Measurements from ENCODE around the gene HRH4. TPM values are rescaled to one million over a fixed set of nuclear protein-coding genes. Genes with fewer than 3 reads are reported as not detected.
A peak's percentile ranks its signal among the peaks of the same experiment; 100 is the strongest.

Gene HRH4
- total and polyA plus RNA-seq, 2 donors (not counting 3 experiments of a cell fraction or from before 2014, with no cell fraction given), result 0.03 TPM; not detected in 1

DNA sequence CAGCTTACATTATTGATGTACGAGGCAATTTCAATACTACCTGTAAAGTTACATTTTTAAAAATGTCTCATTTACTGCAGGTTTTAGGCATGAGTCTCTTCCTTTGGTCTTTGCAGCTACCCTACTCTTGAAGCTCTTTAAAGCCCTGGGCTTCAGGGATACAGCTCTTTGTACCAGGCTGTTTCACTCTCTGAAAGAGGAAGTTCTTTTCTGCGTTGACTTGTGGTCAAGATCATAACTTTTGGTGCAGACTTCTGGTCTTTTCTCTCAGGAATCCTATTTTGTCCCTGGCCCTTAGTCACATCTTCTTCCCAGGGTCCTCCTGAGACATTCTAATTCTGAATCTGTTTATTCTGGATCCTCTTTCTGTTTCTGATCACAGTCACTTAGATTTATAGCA lies 16.6 kb upstream of the HRH4 start:
- Histone ChIP-seq H3K27me3 (ENCODE audit: control insufficient read depth in 2 of 2, insufficient read depth in 2 of 2, low read length in 2 of 2) (no peaks in the 10 kb centered on the region), H3K9ac (replicated peaks; ENCODE audit: extremely low read depth, insufficient read depth, low read length) (no peak overlapping the region), H3K36me3 (ENCODE audit: control insufficient read depth in 2 of 2, extremely low read depth in 1 of 2, insufficient read depth in 2 of 2, low read length in 2 of 2) (peaks cover 4 to 7% of the 10 kb centered on the region in 2 experiments), H3K27ac (ENCODE audit: insufficient read depth, low read depth, low read length) (no peak overlapping the region), H2AFZ (ENCODE audit: low read depth, low read length) (no peak overlapping the region), H3K4me3 (replicated peaks in 1 of 3; ENCODE audit: insufficient read depth in 1 of 3, low read depth in 1 of 3, low read length in 3 of 3) (no peak overlapping the region), H4K20me1 (replicated peaks; ENCODE audit: control insufficient read depth, extremely low read depth, insufficient read depth, low read length) (no peaks in the 10 kb centered on the region), H3K4me2 (ENCODE audit: insufficient read depth, low read length) (no peak overlapping the region), H3K79me2 (ENCODE audit: control insufficient read depth, insufficient read depth, low read length) (no peaks in the 10 kb centered on the region), H3K9me3 (replicated peaks; ENCODE audit: control insufficient read depth, insufficient read depth, low read length) (no peaks in the 10 kb centered on the region), H3K9me1 (replicated peaks; ENCODE audit: control insufficient read depth, extremely low read depth, insufficient read depth, low read length) (no peaks in the 10 kb centered on the region), H3K4me1 (ENCODE audit: control insufficient read depth, extremely low read depth, insufficient read depth, low read length) (no peaks in the 10 kb centered on the region)
- dilution Hi-C loops (cut with MboI; ENCODE audit: extremely low pct_ligation_motif_present, low sequenced_read_pairs), result no loop called here
- ChIA-PET CTCF (no interaction called here), POLR2A (no interaction called here)
- TF ChIP-seq POLR2A (IDR thresholded peaks at IDR 0.05; ENCODE audit: low read depth, low read length) (no peak), EZH2 (IDR thresholded peaks at IDR 0.05; ENCODE audit: borderline replicate concordance, low read depth, low read length, severe bottlenecking) (no peak), GATA2 (IDR thresholded peaks at IDR 0.05; ENCODE audit: insufficient read depth, insufficient read length, low read depth, low read length) (no peak), MYC (IDR thresholded peaks at IDR 0.05; ENCODE audit: low read depth, low read length) (no peak), JUN (IDR thresholded peaks at IDR 0.05; ENCODE audit: borderline replicate concordance, insufficient read depth, insufficient read length, low read depth) (no peak), POLR2AphosphoS5 (IDR thresholded peaks at IDR 0.05; ENCODE audit: insufficient read depth, low read depth, low read length) (no peak), FOS (IDR thresholded peaks at IDR 0.05; ENCODE audit: borderline replicate concordance, insufficient read depth, low read length) (no peak)
- TF ChIP-seq, protein P1, sequence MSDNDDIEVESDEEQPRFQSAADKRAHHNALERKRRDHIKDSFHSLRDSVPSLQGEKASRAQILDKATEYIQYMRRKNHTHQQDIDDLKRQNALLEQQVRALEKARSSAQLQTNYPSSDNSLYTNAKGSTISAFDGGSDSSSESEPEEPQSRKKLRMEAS (IDR thresholded peaks at IDR 0.05; ENCODE audit: insufficient read depth, insufficient read length), result no peak
- TF ChIP-seq, protein P2, sequence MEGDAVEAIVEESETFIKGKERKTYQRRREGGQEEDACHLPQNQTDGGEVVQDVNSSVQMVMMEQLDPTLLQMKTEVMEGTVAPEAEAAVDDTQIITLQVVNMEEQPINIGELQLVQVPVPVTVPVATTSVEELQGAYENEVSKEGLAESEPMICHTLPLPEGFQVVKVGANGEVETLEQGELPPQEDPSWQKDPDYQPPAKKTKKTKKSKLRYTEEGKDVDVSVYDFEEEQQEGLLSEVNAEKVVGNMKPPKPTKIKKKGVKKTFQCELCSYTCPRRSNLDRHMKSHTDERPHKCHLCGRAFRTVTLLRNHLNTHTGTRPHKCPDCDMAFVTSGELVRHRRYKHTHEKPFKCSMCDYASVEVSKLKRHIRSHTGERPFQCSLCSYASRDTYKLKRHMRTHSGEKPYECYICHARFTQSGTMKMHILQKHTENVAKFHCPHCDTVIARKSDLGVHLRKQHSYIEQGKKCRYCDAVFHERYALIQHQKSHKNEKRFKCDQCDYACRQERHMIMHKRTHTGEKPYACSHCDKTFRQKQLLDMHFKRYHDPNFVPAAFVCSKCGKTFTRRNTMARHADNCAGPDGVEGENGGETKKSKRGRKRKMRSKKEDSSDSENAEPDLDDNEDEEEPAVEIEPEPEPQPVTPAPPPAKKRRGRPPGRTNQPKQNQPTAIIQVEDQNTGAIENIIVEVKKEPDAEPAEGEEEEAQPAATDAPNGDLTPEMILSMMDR (IDR thresholded peaks at IDR 0.05; ENCODE audit: extremely low read depth in 1 of 2, insufficient read depth in 1 of 2, low read depth in 1 of 2, low read length in 2 of 2), result no peak
- FAIRE-seq (peak; percentile 18), DNase-seq (ENCODE audit: low read depth, low spot score) (no peak)
- BruUV-seq (replicated peaks), result no TSS peak
- intact Hi-C loops (cut with micrococcal nuclease), result no loop called here
